Islet precursor cell (in vitro differentiated cells): ENCODE results near the gene PHGDH.
A peak's percentile ranks its signal among the peaks of the same experiment; 100 is the strongest.
"Not testable (repeated sequence)": the region's sequence is repeated elsewhere in the genome, so short reads cannot be mapped to it uniquely, and the experiment has no call there.

ENCODE experiments used
- DNase-seq: peaks from one replicate; pipeline ENCODE4 v3.0.0-alpha.2; 2018

Gene PHGDH

DNA sequence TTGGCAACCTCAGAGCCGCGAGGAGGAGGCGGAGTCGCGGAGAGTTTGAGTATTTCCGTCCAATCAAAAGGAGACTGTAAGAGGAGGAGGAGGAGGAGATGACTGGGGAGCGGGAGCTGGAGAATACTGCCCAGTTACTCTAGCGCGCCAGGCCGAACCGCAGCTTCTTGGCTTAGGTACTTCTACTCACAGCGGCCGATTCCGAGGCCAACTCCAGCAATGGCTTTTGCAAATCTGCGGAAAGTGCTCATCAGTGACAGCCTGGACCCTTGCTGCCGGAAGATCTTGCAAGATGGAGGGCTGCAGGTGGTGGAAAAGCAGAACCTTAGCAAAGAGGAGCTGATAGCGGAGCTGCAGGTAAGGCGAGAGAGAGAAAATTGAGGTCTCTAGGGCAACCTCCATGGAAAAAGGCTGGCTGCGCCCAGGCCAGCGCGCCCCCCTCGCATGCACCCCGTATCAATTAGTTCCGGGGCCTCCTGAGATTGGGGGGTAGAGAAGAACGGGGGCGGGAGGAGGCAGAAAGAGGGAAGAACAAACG is at the start of gene PHGDH:
Gene PHGDH (plus strand): TSS at position 131 of the 538 bp plus-strand sequence. CDS start 89 bp downstream, at position 220.
- DNase-seq = peak; percentile 92

DNA sequence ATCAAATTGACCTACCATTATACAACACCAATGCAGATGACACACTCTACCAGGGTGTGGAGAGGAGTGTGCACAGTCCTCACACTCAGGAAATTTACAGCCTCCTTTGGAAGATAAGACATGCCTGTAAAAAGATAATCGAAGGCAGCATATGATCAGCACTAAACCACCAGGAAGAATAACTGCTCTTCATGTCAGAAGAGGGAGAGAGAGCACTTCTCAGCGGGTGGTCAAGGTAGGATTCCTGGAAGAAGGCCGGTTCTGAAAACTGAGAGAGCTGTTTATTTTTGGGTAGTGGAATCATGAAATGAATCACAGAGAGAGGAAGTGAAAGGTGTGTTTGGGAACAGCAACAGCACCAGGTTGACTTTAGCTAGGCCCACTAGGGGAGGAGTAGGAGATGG is 49.7 kb upstream of the PHGDH start:
- no peak for DNase-seq

DNA sequence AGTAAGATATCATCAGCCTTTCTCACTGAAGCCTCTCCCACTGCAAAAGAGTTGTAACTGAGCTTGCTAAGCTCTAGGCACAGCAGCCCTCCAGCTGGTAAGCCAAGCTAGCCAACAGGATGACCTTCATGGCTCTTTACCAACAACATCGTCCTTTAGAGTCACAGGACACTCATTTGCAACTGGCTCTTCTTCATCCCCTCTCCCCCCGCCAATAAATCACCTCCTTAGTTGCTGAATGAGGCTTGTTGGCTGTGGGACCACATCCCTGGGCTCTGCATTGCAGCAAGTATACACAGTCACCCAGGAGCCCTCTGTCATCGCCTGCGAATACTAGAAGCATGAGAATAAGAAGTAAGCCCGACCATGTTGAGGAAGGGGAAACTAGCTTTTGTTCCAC is 47.7 kb upstream of the PHGDH start:
- DNase-seq = no peak

DNA sequence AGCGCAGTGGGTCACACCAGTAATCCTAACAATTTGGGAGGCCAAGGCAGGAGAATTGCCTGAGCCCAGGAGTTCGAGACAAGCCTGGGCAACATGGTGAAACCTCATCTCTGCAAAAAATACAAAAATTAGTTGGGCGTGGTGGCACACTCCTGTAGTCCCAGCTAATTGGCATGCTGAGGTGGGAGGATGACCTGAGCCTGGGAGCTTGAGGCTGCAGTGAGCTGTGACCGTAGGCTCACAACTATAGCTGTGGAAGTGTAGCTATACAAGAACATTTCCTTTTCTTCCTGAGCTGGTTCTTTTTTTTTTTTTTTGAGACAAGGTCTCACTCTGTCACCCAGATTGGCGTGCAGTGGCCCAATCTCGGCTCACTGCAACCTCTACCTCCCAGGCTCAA is 44.6 kb upstream of the PHGDH start:
- no peak for DNase-seq

DNA sequence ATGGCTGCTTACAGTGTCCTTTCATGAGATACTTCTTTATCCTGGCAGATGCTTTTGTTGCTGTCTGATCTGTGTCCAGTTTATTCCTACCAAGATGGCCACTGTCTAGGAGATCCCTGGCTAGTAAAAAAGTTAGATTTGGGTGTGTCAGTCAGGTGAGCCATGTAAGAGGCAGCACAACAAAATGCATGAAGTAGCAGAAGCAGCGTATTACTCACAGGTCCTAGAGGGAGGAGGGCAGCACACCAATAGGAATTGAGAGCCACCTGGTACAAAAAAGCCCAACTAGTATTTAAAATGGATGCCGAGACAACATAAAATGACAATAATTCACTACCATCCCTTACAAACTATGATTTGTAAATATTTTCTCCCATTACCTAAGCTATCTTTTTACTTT is 40.8 kb upstream of the PHGDH start:
- no peak for DNase-seq

DNA sequence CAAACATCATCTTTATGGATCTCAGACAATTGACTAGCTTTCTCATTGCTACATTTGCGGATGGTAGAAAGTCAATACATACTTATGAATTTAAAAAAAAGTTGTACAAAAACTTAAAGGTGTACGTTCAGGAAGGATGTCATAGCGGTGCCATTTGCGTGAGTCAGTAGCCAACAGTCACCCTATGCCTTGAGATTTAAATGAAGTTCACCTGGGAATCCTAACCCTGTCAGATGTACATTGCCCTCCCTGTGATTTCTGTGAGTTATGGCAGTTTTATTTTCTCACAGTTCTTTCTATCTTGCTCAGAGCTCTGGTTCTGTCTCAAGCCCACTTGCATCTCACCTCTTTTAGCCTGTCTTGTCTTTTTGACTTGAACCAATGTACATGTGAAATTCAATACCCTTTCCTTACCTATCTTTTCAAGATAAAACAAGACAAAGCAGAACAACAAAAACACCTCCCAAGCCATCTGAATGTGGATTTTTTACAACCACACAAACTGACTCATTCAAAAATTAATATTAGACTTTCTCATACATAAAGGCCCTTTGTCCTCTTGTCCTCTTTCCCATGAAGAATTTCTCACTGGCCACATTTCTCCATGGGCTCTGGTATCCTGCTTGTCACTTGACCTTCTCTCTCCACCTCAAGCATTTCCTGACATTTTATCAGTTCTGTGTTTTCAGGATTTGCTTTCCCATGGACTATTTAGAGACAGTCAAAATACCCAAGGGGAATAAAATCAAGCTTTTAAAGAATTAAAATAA is 38.4 kb upstream of the PHGDH start:
- peak; percentile 54 for DNase-seq

DNA sequence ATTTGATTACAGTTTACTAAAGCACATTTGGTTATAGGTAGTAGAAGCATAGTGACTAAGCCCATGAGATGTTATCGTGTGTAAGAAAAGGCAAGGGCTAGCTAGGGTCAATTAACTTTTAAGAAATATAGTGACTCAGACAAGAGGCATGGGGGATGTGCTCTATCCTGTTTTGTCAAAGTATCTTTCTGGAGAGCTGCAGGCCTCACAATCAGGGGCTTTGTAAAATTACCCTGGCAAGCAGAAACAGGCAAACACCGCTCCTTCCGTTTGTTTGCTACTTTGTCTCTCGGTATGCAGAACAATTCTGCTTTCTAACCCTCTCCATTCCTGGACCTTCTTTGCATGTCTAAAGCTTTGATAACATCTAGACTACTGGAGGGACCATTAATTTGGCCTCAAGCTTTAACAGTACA is 37.6 kb upstream of the PHGDH start:
- DNase-seq = peak; percentile 93

DNA sequence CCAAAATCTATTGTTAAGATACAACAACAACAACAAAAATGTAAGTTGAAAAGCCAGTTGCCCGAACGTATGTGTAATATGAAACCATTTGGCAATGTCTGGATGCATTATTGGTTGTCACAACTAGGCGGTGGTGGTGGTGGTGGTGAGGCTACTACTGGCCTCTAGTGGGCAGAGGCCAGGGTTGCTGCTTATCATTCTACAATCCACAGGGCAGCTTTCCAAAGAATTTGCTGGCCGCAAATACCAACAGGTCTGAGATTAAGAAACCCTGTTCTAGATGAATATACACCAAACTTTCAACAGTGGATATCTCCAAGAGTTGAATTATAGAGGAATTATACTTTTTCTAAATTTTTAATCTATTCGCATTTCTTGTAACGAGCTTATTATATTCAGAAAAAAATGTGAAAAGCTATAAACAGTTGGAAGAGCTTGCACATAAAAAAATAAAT is 36.9 kb upstream of the PHGDH start:
- DNase-seq = peak; percentile 59

DNA sequence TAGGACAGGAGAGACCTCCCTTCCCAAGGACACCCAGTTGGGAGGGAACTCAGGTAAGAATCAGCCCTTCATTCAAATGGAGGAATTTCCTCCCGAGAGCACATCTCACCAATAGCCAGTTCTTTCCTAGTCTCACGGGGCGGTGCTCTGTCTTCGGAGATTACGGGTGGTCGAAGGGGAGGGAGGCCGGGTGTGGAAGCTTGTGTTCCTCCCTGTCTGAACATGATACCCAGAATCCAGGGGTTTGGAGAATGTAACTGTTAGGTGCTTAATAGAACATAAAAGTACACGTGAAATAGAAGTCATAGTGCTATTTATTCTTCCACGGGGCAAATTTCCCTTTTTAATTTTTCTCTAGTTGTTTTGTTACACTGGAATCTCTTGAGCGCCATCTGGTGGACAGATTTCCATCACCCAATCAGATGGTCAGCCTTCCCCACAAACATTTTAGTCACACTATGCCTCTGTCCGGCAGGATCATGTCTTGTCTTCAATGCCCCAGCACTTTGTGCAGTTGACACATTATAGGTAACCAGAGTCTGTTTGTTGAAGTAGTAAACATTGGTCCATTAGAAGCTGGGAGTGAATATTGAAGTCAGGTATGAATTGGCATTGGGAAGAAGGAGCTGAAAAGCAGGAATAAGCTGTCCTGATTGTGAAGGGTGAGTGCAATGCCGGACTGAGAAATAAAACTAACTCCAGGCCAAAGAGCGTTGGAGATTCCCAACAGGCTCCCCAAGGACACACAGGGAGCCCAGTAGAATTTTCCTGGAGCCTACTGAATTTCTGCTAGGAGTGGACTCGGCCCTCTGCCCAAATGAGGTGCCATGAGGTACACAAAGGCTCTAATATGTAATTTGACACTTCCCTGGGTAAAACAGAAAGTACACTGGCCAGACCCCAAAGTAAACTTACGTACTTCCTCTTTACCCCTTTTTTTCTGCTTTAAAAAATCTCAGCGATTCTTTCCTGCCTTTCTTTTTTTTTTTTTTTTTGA is 36.1 kb upstream of the PHGDH start:
- DNase-seq = peak; percentile 88

DNA sequence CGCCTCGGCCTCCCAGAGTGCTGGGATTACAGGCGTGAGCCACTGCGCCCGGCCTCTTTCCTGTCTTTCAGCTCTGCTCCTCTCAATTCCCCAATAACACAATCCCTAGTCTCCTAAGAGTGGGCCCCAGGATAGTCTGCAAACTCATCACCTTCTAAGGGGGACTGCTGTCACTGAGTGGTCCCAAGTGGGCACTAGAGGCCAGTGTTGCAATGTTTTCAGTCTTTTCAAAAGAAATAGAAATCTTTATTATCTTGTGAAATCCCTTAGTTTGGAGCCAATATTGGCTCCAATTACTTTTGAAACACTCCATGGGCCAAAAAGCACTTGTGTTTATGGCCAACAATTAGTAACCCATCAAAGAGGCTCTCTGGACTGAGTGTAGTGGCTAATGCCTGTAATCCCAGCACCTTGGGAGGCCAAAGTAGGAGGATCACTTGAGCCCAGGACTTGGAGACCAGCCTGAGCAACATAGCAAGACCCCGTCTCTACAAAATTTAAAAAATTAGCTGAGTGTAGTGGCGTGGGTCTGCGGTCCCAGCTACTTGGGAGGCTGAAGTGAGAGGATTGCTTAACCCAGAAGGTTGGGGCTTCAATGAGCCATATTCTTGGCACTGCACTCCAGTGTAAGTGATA is 35.0 kb upstream of the PHGDH start:
- DNase-seq = no peak

DNA sequence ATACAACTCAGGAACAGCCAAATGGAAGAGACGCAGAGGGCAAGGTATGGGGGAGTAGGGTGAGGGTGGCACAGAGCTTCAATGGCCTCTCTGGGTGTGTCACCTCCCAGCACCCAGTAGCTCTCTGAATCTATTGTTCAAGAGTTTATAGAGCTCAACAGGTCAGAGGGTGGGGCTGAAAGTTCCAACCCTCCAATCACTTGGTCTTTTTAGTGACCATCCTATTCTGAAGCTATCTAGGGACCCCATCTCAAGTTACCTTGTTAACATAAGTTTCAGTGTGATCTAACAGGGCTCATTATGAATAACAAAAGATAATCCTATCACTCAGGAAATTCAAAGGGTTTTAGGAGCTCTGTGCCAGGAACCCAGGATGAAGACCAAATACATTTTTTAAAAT is 32.5 kb upstream of the PHGDH start:
- DNase-seq = no peak

DNA sequence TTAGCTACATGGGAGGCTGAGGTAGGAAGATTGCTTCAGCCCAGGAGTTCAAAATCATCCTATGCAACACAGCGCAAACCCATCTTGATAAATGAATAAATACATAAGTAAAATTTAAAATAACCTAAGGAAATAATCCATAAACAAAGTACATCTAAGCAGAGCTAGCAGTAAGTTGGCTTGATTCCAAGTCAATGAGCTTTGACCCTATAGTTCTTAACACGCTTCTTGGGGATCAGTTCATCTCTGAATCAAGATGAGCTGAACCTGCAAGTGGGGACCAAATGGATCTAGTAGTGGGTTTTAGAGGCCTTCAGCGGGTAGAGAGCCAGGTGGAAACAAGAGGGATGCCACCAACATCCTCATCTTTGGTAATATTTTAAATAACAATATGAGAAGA is 31.5 kb upstream of the PHGDH start:
- DNase-seq = no peak

DNA sequence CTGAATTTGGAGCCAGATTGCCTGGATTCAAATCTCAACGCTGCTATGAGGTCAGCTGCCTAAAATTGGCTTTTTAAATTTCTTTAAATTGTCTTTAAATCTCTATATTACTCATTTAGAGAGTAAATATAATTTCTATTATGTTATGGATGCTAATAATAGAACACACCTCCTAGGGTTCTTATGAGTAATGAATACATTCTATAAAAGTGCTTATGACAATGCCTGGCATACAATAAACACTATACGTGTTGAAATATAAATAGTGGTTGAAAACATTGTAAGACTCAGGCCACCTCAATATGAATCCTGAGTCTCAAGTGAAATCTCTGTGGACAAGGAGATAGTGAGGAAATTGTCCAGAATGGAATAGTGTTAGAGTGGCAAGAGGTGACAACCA is 31.0 kb upstream of the PHGDH start:
- DNase-seq = no peak

DNA sequence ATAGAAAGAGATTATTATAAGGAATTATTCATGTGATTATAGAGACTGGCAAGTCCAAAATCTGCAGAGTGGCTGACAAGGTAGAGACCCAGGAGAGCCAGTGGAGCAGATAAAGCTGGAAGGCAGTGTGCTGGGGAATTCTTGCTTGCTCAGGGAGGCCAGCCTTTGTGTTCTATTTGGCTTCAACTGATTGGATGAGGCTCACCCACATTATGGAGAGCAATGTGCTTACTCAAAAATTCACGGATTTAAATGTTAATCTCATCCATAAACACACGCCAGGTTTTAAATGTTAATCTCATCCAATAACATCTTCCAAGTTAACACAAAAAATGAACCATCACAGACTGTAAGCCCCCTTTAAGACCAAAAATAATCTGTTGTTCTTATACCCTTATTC is 30.2 kb upstream of the PHGDH start:
- DNase-seq = no peak

DNA sequence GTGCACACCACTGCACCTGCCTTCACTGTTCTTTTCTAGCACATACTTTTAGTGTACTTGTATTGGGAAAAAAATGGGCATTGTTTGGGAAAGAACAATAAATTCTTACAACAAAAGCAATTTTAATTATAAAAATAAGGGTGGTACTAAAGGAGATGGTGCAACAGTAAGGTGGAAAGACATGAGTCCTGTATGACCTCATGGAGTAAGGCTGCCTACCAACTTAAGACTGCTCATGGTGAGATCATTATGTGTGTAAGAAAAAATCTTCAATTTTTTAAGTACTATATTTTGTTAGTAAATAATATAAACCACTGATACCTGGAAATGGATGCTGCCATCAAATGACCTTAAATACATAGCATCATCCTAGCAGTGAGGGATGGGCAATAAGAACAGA is 29.6 kb upstream of the PHGDH start:
- no peak for DNase-seq

DNA sequence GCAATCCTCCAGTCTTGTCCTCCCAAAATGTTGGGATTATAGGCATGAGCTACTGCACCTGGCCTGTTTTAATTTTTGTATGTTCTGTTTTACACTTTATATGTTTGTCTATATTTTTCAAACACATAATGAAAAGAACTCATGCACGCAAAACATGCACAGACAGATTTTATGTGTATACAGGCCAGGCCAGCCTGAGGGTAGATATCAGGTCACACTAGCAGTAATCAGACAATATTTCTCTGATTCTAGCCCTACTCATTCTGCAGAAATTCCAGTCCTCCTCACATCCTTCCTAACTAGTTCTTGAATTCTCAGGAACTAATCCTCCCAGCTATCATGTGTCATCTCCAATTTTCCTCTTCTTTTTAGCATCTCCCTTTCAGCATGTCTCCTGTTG is 27.8 kb upstream of the PHGDH start:
- DNase-seq = no peak

DNA sequence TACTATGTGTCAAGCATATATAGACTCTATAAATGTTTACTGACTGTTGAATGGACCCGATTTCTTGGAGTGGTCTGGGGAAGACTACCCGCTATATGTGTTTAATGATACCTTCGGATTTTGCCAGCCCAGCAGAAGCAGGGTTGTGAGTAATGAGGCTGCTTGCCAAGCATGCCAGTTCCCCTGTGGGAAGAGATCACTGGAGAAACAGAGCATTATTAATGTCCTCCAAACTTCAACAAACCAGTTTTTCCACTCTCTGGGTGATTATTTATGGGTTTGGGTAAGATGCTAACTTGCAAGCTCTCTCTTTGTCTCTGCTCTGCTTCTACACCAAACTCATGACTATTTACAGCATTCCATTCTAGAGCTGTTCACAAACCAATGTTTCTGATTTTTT is 25.1 kb upstream of the PHGDH start:
- no peak for DNase-seq

DNA sequence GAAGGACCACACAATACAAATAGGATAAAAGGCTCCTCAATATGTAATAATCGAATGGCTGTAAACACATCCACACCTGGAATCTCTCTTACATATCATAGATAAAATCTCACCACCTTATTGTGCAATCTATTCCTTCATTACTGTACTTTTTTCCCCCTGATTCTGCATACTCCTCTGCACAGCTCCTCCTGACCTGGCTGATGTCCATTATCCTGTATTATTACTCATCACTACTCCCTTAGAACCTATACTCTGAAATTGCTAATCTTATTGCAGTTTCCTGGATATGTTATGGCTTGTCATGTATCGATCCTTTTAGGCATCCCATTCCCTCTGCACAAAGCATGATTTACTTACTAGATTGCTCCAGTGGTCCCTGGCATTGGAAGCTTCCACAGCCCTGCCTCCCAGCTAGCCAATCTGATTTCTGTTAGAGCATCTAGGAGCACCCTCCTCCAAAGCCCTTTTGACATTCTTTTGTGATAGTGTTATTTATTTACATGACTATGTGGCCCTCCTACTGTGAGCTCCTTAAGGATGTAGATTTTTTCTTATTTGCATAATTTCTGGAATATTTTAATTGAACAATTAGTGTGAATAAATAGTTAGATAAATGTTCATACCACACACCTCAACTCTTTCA is 24.2 kb upstream of the PHGDH start:
- DNase-seq = no peak

DNA sequence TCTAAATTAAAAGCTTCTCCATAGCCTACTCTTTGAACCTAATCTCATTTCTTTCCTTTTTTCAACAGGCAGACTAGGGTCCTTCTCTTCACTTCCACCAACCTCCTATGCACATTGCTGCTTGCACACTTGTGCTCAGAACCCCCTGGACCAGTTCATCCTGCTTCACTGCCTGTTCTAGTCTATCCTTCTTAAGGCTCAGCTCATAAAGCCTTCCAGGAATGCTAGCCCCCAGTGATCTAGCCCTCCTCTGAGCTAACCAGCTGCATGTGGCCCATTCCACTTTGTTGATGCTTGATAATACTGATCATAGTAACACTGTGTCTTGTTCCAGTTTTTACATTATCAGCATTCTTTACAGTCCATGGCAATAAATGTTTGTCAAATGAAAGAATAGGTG is 22.9 kb upstream of the PHGDH start:
- DNase-seq = peak; percentile 65

DNA sequence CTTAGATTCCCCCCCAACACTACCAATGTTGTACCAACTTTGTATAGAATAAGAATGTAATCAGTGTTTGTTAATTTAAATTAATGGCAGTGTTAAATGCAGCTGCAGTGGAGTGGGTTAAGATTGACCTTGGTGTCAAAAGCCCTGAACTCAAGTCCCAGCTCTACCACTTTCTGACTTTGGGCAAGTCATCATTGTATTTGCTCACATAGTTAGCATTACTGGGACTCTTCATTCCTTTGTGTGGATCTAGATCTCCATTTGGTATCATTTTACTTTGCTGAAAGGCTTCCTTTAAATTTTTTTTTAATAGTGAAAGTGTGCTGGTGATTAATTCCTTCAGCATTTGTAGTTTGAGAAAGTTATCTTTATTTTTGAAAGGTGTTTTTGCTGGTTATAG is 22.2 kb upstream of the PHGDH start:
- DNase-seq = no peak

DNA sequence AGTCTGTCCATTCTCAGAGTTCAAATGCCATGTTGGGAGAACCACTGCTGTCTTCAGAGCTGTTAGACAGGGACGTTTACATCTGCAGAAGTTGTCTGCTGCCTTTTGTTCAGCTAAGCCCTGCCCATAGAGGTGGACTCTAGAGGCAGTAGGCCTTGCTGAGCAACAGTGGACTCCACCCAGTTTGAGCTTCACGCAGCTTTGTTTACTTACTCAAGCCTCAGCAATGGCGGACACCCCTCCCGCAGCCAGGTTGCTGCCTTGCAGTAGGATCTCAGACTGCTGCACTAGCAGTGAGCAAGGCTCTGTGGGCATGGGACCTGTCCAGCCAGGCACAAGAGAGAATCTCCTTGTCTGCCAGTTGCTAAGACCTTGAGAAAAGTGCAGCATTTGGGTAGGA is 14.9 kb upstream of the PHGDH start:
- not testable (repeated sequence) for DNase-seq

DNA sequence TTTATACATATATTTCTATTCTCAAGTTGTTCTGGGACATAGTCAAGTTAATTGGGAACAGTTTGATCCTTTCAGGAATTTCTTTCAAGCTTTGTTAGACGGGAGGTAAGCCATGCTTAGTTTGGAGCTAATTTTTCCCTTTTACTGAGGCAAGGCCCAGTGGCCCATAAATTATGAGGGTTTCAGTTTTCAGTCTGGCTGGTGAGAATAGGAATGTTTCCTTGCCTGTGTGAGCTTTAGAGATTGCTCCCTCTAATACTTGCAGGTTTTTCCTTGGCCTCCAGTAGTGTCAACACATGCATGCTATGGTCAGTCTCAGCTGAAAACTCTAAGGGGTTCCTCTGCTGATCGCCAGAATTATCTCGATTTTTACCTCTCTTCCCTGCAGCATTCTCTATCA is 14.1 kb upstream of the PHGDH start:
- no peak for DNase-seq

DNA sequence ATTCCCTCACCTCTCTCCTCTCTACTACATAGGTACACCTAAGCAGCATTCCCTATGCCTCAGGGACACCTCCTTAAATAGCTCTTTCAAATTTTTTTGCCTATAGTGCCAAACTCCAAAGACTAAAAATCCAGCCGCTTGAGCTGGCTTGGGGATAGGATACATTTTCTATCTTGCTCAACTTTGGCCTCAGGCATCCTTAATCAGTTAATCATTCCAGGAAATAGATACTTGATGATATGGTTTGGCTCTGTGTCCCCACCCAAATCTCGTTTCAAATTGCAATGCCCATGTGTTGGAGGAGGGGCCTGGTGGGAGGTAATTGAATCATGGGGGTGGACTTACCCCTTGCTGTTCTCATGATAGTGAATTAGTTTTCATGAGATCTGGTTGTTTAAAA is 11.4 kb upstream of the PHGDH start:
- DNase-seq = no peak
